Type B pancreatic cell (in vitro differentiated cells): ENCODE data around the gene S100Z. TPM values are rescaled to one million over a fixed set of nuclear protein-coding genes. Genes with fewer than 3 reads are reported as not detected.

Experiments
- DNase-seq: peaks from one replicate; pipeline ENCODE4 v3.0.0; 2021; ENCODE audit warnings: mixed read lengths; ENCODE audit not compliant: unreplicated experiment; ENCODE audit errors: extremely low spot score
- H3K27ac Mint-ChIP-seq: 2 replicates; pipeline ENCODE4 v1.8.0; 2021; ENCODE audit warnings: mild to moderate bottlenecking, mixed read lengths
- H3K27me3 Mint-ChIP-seq: 2 replicates; pipeline ENCODE4 v1.8.0; 2021; ENCODE audit warnings: mixed read lengths
- H3K36me3 Mint-ChIP-seq: 2 replicates; pipeline ENCODE4 v1.8.0; 2021; ENCODE audit warnings: mixed read lengths
- H3K4me1 Mint-ChIP-seq: one replicate; pipeline ENCODE4 v1.8.0; 2021; ENCODE audit warnings: mixed read lengths; ENCODE audit not compliant: unreplicated experiment
- H3K4me3 Mint-ChIP-seq: 2 replicates; pipeline ENCODE4 v1.8.0; 2021; ENCODE audit warnings: mild to moderate bottlenecking, mixed read lengths
- H3K9me3 Mint-ChIP-seq: 2 replicates; pipeline ENCODE4 v1.8.0; 2021; ENCODE audit warnings: mixed read lengths
- long read RNA-seq: library from polyadenylated mRNA; unstranded; transcript quantifications from one replicate; pipeline ENCODE4 v2.0.0, GENCODE V29; 2020
- total RNA-seq: library from RNA; stranded (reverse); gene quantifications from 2 replicates; pipeline ENCODE4 v1.2.1, GENCODE V29; 2021; ENCODE audit warnings: low replicate concordance
- TF ChIP-seq, protein P1 (sequence below): fragments of 200-600 bp; sonication (generic); conservative IDR thresholded peaks from 2 replicates; pipeline ENCODE4 v1.5.0; 2021; ENCODE audit warnings: antibody characterized with exemption, mild to moderate bottlenecking

Gene S100Z
- 0.56 and 0.67 TPM in 2 replicates for total RNA-seq
- long read RNA-seq, partial matches to known transcripts = 0 of 3 reads
- long read RNA-seq, other reads (novel, unspliced or antisense) = 3 of 3 reads

DNA sequence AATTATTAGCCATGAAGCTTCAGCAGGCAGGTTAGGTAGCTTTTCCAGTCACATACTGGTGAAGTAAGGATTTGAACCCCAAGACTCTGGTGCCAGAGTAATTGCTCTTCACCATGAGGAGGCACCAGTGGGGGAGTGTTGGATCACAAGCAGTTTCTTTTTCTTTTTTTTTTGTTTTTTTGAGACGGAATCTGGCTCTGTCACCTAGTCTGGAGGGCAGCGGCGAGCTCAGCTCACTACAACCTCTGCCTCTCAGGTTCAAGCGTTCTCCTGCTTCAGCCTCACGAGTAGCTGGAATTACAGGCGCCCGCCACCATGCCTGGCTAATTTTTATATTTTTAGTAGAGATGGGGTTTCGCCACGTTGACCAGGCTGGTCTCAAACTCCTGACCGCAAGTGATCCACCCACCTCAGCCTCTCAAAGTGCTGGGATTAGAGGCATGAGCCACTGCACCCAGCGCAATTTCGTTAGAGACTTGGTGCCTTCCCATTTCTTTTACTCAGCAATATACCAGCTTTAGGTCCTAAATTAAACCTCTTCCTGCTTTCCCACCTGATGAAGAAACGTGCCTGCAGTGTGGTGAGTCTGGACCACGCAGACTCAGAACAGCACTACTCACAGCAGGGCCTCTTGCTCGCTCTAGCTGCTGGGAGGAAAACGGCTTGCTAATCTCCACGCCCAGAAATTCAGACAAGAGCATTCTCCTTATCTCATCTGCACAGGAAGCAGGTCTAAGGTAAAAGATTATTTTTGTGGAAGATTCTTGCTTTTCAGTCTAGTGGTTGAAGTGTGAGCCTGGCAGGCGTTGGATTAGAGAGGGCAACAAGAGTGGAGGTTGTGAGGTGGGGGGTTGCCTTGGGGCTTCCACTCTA, at the start of gene S100Z:
Gene S100Z (plus strand): TSS at position 596 of the 873 bp plus-strand sequence. CDS start 25,346 bp downstream, outside the sequence.
- H3K27me3 Mint-ChIP-seq = no peaks in the 10 kb centered on the region
- H3K4me3 Mint-ChIP-seq = no peak within 1 kb of the TSS
- TF ChIP-seq, protein P1, sequence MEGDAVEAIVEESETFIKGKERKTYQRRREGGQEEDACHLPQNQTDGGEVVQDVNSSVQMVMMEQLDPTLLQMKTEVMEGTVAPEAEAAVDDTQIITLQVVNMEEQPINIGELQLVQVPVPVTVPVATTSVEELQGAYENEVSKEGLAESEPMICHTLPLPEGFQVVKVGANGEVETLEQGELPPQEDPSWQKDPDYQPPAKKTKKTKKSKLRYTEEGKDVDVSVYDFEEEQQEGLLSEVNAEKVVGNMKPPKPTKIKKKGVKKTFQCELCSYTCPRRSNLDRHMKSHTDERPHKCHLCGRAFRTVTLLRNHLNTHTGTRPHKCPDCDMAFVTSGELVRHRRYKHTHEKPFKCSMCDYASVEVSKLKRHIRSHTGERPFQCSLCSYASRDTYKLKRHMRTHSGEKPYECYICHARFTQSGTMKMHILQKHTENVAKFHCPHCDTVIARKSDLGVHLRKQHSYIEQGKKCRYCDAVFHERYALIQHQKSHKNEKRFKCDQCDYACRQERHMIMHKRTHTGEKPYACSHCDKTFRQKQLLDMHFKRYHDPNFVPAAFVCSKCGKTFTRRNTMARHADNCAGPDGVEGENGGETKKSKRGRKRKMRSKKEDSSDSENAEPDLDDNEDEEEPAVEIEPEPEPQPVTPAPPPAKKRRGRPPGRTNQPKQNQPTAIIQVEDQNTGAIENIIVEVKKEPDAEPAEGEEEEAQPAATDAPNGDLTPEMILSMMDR = no peak
- no peak for DNase-seq
- H3K36me3 Mint-ChIP-seq = no peaks in the 10 kb centered on the region
- no peaks in the 10 kb centered on the region for H3K4me1 Mint-ChIP-seq
- peak within 1 kb of the TSS; percentile 5 for H3K27ac Mint-ChIP-seq
- H3K9me3 Mint-ChIP-seq = no peaks in the 10 kb centered on the region

DNA sequence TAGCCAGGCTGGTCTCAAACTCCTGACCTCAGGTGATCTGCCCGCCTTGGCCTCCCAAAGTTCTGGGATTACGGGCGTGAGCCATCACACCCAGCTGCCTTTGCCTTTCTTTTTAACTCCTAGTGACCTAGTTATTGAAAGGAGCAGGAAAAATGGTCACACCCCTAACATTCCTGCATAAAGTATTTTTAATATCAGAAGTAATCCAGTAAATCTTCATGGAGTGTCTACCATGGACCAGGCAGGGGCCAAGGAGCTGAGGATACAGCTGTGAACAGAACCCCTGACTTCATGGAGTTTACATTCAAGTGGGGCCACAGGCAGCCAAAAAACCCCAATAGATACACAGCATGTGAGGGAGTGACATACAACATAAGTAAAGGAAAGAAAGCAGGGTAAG, 49.2 kb upstream of the S100Z start:
- Mint-ChIP-seq H3K4me1 (no peaks in the 10 kb centered on the region), H3K27ac (no peak overlapping the region), H3K9me3 (no peaks in the 10 kb centered on the region), H3K27me3 (no peaks in the 10 kb centered on the region), H3K36me3 (no peaks in the 10 kb centered on the region), H3K4me3 (no peak overlapping the region)
- TF ChIP-seq, protein P1 = no peak
- no peak for DNase-seq

DNA sequence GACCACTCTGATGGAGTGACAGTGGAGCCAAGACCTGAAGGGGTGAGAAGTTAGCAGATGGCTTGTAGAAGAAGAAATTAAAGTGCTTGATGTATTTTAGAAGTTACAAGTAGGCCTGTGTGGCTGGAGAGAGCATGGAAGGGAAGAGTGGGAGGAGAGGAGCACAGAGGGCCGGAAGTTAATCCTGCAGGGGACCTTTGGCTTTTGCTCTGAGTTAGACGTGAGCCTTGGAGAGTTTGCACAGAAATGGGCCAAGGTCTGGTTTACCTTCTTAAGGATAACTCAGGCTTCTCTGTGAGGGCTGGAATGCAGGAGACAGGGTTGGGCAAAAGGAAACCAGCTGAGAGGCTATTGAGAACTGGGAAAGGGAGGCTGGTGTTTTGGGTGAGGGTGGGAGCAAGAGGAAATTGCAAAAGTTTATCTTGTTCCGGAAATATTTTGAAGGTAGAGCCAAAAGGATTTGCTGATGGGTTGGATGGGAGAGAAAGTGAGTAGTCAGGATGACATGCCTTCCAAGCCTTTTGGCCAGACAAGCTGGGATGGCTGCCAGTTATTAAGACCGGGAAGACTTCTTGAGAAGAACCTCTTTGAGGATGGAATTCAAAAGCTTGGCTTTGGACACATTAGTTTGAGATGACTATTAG, 48.5 kb upstream of the S100Z start:
- Mint-ChIP-seq H3K9me3 (no peaks in the 10 kb centered on the region), H3K27ac (no peak overlapping the region), H3K4me3 (no peak overlapping the region), H3K4me1 (peaks cover 5% of the 10 kb centered on the region), H3K27me3 (peaks cover 5% of the 10 kb centered on the region), H3K36me3 (no peaks in the 10 kb centered on the region)
- no peak for DNase-seq
- TF ChIP-seq, protein P1 = no peak

DNA sequence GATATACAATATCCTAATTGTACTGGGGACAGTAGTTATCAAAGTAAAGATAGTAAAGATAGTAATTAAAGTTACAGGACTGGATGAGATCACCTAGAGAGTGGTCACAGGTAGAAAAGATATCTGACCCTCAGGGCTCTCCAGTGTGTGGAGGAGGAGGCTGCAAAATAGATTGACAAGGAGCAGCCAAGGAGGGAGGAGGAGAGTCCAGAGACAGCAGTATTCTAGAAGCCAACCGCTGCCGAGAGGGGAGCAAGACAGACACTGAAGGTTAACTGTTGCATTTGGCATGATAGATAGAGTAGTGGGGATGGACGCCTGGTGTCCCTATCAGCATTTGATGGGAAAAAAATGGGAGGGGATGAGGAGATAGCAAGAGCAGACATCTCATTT, 48.0 kb upstream of the S100Z start:
- Mint-ChIP-seq H3K4me1 (peaks cover 7% of the 10 kb centered on the region), H3K27ac (no peak overlapping the region), H3K27me3 (peaks cover 6% of the 10 kb centered on the region), H3K36me3 (no peaks in the 10 kb centered on the region), H3K9me3 (no peaks in the 10 kb centered on the region), H3K4me3 (no peak overlapping the region)
- DNase-seq = no peak
- TF ChIP-seq, protein P1 = no peak

DNA sequence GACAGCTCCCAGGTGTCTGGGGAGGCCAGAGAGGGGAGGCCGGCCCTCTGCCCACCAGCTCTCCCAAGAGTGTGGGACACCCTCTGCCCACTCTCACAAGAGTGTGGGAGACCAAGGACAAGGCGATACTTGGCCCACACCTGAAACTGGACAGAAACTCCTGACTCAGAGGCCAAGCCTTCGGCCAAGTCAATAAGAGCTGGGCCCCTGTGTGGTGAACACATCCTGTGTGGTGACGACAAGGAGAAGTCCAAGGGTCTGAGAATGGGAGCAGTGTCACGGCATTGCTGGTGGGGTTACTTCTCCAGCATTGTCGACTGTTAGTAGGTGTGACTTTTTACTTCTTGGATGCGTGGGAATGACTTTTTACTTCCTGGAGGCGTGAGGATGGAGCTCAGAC, 45.5 kb upstream of the S100Z start:
- H3K4me1 Mint-ChIP-seq = peaks cover 14% of the 10 kb centered on the region
- DNase-seq = no peak

More for the DNA sequence above, 45.5 kb upstream of the S100Z start:
- no peak overlapping the region for H3K27ac Mint-ChIP-seq
- peaks cover 11% of the 10 kb centered on the region for H3K27me3 Mint-ChIP-seq
- H3K4me3 Mint-ChIP-seq = no peak overlapping the region
- H3K9me3 Mint-ChIP-seq = no peaks in the 10 kb centered on the region
- TF ChIP-seq, protein P1 = no peak
- H3K36me3 Mint-ChIP-seq = no peaks in the 10 kb centered on the region
